ENCODE measurements around the gene CAPNS2.
"Not testable (repeated sequence)": the region's sequence is repeated elsewhere in the genome, so short reads cannot be mapped to it uniquely, and the experiment has no call there.

The CAPNS2 gene

GRCh38 chr16:55568207-55568606 lies 1.7 kb downstream of the CAPNS2 start:
- DNase-seq (ENCODE audit: low read depth in 2 of 2) = no peak

DNA sequence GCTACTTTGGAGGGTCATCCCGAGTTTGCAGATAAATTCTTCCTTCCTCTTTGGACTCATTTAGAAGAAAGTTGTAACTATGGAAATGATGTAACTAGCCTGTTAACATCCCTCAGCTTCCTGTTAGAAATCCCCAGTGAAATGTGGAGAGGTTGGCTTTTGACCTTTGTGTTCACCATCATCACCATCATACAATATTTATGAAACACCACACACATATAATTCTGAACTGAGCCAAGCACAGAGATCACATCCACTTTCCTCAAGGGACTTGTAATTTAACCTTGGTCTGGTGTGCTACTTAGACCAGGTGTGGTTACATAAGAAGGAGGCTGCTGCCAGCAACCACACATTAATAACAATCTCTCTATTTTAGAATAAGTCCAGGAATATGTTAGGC lies 2.5 kb downstream of the CAPNS2 start:
- DNase-seq (ENCODE audit: low read depth in 2 of 2) = no peak

- no peak for DNase-seq (ENCODE audit: low read depth in 2 of 2)
Observed at GRCh38 chr16:55570159-55570558, 3.7 kb downstream of the CAPNS2 start.

DNA sequence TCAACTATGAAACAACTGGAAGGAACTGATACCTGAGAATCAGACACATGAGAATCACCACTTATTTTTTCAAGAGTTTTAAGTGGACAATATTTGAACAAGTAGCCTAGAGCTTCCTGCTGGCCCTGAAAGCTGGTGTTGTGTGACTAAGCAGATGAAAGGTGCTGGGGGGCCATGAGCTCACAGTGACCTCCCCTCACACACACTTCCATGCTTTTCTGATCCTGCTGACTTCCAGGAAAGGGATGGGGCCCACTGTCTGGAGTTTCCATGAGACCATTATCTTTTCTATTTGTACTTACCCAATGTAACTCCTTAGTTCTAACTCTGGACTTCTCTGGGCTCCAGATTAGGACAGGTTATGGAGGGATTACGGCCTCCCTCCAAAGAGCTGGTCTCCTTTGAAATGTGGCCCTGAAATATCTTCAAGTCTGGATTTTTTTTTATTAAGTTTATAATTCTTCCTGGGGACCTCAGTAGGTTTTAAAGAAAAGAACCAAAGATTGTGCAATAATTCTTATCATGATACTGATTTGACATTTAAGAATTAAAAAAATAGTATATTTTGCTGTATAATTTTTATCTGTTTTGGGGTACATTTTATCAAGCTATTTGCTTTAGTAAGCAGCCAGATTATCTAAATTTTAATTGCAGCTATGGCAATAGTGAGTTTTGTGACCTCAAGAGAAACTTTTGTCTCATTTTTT lies 4.9 kb downstream of the CAPNS2 start:
- DNase-seq (ENCODE audit: low read depth in 2 of 2) = no peak

DNA sequence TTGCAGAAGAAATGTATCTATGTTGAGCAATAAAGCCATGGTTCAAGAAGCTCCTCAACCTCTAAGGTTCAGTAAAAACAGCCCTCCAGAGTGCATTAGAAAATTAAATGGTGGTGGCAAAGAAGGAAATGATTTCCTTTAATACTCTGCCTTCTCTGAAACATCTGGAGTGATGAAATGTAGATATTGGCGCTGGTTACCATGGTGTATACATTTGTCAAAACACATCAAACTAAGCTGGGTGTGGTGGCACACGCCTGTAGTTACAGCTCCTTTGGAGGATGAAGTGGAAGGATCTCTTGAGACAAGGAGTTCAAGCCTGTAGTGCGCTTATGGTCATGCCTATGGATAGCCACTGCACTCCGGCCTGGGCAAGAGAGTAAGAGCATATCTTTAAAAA lies 6.0 kb downstream of the CAPNS2 start:
- DNase-seq (ENCODE audit: low read depth in 2 of 2) = no peak

- DNase-seq (ENCODE audit: low read depth in 2 of 2) = no peak
Observed at GRCh38 chr16:55574811-55575210, 8.3 kb downstream of the CAPNS2 start.

DNA sequence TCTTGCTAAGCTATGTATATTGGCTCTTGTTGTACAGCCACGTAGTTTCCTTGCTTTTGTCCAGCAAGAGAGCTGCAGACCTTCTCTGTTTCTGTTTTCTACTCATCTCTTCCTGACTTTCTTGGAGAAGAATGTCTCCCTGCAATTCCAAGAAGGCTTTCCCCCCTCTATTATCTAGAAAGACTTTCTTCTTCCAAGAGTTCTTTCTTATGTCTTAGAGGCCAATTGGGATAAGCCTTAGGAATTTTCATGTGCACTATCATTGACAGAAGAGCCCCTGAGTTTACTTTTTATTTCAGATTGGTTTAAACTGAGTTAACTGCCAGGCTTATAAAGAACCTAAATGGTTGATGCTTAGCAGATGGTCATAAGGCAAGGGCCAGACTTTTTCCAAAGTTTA lies 9.0 kb downstream of the CAPNS2 start:
- no peak for DNase-seq (ENCODE audit: low read depth in 2 of 2)

- DNase-seq (ENCODE audit: low read depth in 2 of 2) = no peak
Observed at GRCh38 chr16:55576384-55576783, 9.9 kb downstream of the CAPNS2 start.

- no peak for DNase-seq (ENCODE audit: low read depth in 2 of 2)
Observed at GRCh38 chr16:55577887-55578286, 11.4 kb downstream of the CAPNS2 start.

GRCh38 chr16:55585631-55586030 lies 19.1 kb downstream of the CAPNS2 start:
- no peak for DNase-seq (ENCODE audit: low read depth in 2 of 2)

DNA sequence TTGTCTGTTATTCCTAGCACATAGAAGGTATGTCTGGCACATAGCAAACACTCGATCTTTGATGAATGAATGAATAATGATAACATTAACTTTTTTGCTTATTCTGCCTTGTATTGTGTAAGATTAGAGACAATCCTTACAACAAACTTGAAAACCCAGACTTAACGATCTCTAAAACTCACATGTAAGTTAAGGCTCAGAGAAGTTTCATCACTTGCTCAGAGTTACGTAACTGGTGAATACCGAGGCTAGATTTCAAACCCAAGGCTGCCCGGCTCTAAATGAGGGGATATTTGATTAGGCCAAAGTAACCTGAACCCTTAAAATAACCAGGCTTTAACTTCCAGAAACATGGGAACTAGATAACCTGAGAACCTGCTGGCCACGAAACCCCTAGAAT lies 22.3 kb downstream of the CAPNS2 start:
- no peak for DNase-seq (ENCODE audit: low read depth in 2 of 2)

DNA sequence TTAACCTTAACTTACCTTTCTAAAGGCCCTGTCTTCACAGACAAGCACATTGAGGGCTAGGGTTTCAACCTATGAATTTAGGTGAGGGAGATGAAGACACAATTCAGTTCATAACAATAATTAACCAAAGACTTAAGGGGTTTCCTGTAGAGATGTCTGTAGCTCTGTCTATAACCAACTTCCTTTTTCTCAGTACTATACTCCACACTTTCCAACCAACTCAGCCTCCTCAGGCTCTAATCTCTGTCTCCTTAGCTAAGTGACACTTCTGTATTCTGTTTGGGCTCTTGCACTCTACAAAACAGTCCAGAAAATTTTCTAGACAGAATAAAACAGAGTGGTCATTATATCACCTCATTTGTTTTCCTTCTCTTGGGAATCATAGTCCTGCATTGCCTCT lies 25.8 kb downstream of the CAPNS2 start:
- DNase-seq (ENCODE audit: low read depth in 2 of 2) = no peak

DNA sequence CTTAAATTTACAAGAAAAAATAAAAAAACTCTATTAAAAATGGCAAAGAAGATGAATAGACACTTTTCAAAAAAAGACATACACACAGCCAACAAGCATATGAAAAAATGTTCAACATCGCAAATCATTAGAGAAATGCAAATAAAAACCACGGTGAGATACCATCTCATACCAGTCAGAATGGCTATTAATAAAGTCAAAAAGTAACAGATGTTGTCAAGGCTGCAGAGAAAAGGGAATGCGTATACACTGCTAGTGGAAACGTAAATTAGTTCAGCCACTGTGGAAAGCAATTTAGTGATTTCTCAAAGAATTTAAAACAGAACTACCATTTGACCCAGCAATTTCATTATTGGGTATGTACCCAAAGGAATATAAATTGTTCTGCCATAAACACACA lies 31.4 kb downstream of the CAPNS2 start:
- DNase-seq (ENCODE audit: low read depth in 2 of 2) = no peak

- no peak for DNase-seq (ENCODE audit: low read depth in 2 of 2)
Observed at GRCh38 chr16:55605754-55606336, 39.4 kb downstream of the CAPNS2 start.

- no peak for DNase-seq (ENCODE audit: low read depth in 2 of 2)
Observed at GRCh38 chr16:55613613-55614335, 47.3 kb downstream of the CAPNS2 start.

GRCh38 chr16:55615071-55615470 lies 48.6 kb downstream of the CAPNS2 start:
- no peak for DNase-seq (ENCODE audit: low read depth in 2 of 2)

- DNase-seq (ENCODE audit: low read depth in 2 of 2) = not testable (repeated sequence)
Observed at GRCh38 chr16:55615670-55616069, 49.2 kb downstream of the CAPNS2 start.

Measured in stimulated activated CD8-positive, alpha-beta memory T cell treated with anti-CD3 and anti-CD28 coated beads, Interleukin-2, amount 100 ng/mL, for 48 hours (primary cell).